Neutrophil (primary cell): ENCODE results near the gene FFAR3.

Experiments used
- H3K27ac ChIP-seq: fragments of 200-600 bp; sonication (generic); 2 replicates; pipeline ENCODE4 v1.5.1; 2016; ENCODE audit warnings: mild to moderate bottlenecking, moderate library complexity
- H3K27me3 ChIP-seq: fragments of 200-600 bp; sonication (generic); 2 replicates; pipeline ENCODE4 v1.6.0; 2016; ENCODE audit warnings: mild to moderate bottlenecking
- H3K36me3 ChIP-seq: fragments of 200-600 bp; sonication (generic); 2 replicates; pipeline ENCODE4 v1.5.1; 2017
- H3K4me1 ChIP-seq, 2 experiments: fragments of 200-600 bp in 1 of 2; sonication (generic) in 1 of 2; 1 replicate in 1 of 2; 2 replicates in 1 of 2; pipeline versions ENCODE4 v1.5.1 to v1.6.1; 2013 to 2016; ENCODE audit warnings: low read depth in 1 of 2, low read length in 1 of 2, mild to moderate bottlenecking in 1 of 2, moderate library complexity in 1 of 2; ENCODE audit not compliant: control insufficient read depth in 1 of 2, insufficient read depth in 1 of 2
- H3K4me3 ChIP-seq, 2 experiments: fragments of 200-600 bp in 1 of 2; sonication (generic) in 1 of 2; 1 replicate in 1 of 2; 2 replicates in 1 of 2; pipeline ENCODE4 v1.5.1; 2013 to 2016; ENCODE audit warnings: low read depth in 1 of 2, low read length in 1 of 2, mild to moderate bottlenecking in 1 of 2, moderate library complexity in 1 of 2
- H3K9me3 ChIP-seq: fragments of 200-600 bp; sonication (generic); 2 replicates; pipeline ENCODE4 v1.5.1; 2016
- CTCF ChIP-seq: fragments of 200-600 bp; sonication (generic); IDR thresholded peaks from 2 replicates; pipeline ENCODE4 v1.5.1; 2016; ENCODE audit warnings: antibody characterized with exemption

Gene FFAR3

GRCh38 chr19:35348911-35349611 lies 9.2 kb upstream of the FFAR3 start:
- Histone ChIP-seq H3K4me3 (no peak overlapping the region), H3K27me3 (peaks cover 24% of the 10 kb centered on the region)
- no peak for TF ChIP-seq CTCF

GRCh38 chr19:35349614-35350521 lies 8.4 kb upstream of the FFAR3 start:
- H3K27me3 ChIP-seq, result peaks cover 18% of the 10 kb centered on the region
- peak overlapping the region; percentile 23 for H3K27ac ChIP-seq
- peaks cover 46 to 56% of the 10 kb centered on the region in 2 experiments for H3K4me1 ChIP-seq
- no peaks in the 10 kb centered on the region for H3K9me3 ChIP-seq
- no peaks in the 10 kb centered on the region for H3K36me3 ChIP-seq
- no peak for TF ChIP-seq CTCF
- H3K4me3 ChIP-seq, result no peak overlapping the region

More at GRCh38 chr19:35348911-35349611, 9.2 kb upstream of the FFAR3 start:
- H3K9me3 ChIP-seq, result no peaks in the 10 kb centered on the region
- peaks cover 43 to 53% of the 10 kb centered on the region in 2 experiments for H3K4me1 ChIP-seq
- H3K27ac ChIP-seq, result peak overlapping the region; percentile 23
- H3K36me3 ChIP-seq, result no peaks in the 10 kb centered on the region

GRCh38 chr19:35350591-35350990 lies 7.7 kb upstream of the FFAR3 start:
- H3K27me3 ChIP-seq, result peaks cover 10% of the 10 kb centered on the region
- peaks cover 46 to 60% of the 10 kb centered on the region in 2 experiments for H3K4me1 ChIP-seq
- no peaks in the 10 kb centered on the region for H3K9me3 ChIP-seq
- no peak for TF ChIP-seq CTCF
- H3K36me3 ChIP-seq, result no peaks in the 10 kb centered on the region
- H3K27ac ChIP-seq, result no peak overlapping the region
- H3K4me3 ChIP-seq, result no peak overlapping the region

GRCh38 chr19:35351411-35352176 lies 6.7 kb upstream of the FFAR3 start:
- peaks cover under 1% of the 10 kb centered on the region for H3K27me3 ChIP-seq
- no peak overlapping the region for H3K27ac ChIP-seq
- H3K4me3 ChIP-seq, result no peak overlapping the region
- H3K4me1 ChIP-seq, result peaks cover 39 to 50% of the 10 kb centered on the region in 2 experiments
- no peaks in the 10 kb centered on the region for H3K9me3 ChIP-seq
- no peak for TF ChIP-seq CTCF
- no peaks in the 10 kb centered on the region for H3K36me3 ChIP-seq

GRCh38 chr19:35352177-35352447 lies 6.1 kb upstream of the FFAR3 start:
- no peaks in the 10 kb centered on the region for H3K9me3 ChIP-seq
- no peak for TF ChIP-seq CTCF
- peaks cover 33 to 45% of the 10 kb centered on the region in 2 experiments for H3K4me1 ChIP-seq
- H3K36me3 ChIP-seq, result no peaks in the 10 kb centered on the region
- no peak overlapping the region for H3K4me3 ChIP-seq
- no peaks in the 10 kb centered on the region for H3K27me3 ChIP-seq
- no peak overlapping the region for H3K27ac ChIP-seq
